Measurements from ENCODE around the gene H2BK1.

The H2BK1 gene

DNA sequence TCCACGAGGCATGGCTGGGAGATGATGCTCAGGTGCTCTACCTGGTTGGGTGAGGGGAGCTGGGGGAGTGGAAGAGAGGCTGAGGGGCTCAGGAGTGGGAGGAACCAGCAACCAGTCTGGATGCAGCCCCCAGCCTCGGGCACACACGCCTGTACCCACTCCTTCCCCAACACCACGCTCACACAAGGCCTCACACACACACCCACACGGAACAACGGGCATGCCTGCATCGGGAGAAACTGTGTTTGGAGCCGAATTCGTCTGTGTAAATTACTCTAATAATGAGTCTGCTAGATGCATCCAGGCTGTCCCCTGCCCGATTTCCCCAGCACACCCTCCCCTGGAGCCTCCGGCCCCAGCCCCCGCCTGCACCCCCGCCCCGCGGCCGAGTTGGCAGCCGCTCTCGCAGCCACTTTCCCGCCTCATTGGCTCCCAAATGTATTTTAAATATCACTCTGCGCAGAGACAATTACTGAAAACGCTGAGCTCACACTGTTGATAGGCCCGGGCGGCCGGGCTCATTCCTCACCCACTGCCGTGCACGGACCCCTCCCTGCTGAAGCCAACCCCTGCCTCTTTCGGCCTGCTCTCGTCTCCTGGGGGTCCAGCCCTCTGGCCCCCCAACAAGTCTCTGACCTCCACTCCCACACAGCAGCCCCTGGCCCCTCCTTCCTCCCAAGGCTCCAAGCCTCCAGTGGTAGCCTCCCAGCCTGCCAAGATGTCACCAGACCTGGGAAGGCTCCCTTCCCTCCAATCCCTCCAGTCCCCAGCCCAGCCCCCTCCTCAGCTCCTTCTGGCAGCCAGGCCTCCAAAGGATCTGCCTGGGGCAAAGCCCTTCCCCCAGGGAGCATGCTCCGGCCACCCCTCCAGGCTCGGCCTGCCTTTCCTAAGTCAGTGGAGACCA lies 11.1 kb downstream of the H2BK1 start:
- no peak for DNase-seq

DNA sequence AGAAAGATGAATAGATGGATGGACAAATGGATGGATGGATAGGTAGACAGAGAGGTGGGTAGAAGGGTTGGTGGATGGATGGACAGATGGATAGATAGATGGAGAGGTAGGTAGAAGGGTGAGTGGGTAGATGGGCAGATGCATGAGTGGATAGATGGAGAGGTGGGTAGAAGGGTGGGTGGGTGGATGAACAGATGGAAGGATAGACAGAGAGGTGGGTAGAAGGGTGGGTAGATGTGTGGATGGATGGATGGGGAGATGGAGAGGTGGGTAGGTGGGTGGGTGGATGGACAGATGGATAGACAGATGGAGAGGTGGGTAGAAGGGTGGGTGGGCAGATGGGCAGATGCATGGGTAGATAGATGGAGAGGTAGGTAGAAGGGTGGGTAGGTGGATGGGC lies 12.4 kb downstream of the H2BK1 start:
- no peak for DNase-seq

DNA sequence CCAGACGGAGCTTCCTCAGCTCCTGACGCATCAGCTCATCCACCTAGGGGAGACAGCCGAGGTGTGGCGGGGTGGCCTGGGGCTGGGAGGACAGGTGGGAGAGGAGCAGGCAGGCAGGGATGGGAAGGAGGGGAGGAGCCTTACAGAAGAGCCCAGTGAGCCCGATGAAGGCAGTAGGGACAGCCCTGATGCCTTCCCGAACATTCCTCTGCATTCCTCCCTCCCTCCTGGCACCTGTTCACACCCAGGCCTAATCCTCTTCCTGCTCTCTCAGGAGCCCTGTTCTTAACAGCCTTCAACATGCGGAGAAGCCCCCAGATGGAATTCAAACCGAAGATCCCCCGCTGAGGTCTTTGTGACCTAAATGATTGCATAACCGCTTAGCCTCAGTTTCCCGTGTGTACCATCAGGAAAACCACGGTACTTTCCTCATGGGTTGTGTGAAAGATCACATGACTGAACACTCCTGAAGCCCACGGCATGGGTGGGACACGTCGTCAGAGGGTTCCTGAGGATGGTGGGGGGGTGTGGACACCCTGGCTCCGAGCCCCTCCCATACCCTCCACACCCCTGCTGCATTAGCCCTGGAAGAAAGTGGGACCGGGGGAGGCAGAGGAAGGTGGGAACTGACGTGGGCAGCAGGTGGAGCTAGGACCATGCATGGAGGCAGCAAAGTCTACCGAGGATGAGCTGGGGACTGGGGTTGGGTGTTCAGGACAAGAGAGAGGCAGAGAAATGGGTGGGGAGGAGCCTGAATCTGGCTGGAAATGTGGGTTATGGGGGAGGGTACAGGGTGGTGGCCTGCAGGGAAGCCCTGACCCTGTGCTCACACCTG lies 14.5 kb downstream of the H2BK1 start:
- no peak for DNase-seq

DNA sequence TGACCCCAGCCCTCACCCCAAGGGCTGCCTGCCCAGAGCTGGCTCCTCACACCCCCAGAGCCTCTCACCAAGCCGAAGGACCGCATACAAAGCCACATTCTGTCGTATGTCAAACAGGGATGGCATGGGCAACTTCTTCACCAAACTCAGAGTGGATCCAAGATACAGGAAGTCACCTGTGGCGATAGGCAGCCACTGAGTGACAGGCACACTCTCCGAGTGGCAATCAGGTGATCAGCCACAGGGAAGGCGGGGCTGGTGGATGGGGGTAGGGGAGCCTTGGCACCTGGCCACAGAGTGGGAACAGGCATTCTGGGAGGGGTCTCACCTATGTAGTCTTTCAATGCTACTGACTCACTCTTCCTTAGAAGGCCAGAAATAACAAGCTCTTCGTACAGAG lies 16.1 kb downstream of the H2BK1 start:
- DNase-seq: no peak

DNA sequence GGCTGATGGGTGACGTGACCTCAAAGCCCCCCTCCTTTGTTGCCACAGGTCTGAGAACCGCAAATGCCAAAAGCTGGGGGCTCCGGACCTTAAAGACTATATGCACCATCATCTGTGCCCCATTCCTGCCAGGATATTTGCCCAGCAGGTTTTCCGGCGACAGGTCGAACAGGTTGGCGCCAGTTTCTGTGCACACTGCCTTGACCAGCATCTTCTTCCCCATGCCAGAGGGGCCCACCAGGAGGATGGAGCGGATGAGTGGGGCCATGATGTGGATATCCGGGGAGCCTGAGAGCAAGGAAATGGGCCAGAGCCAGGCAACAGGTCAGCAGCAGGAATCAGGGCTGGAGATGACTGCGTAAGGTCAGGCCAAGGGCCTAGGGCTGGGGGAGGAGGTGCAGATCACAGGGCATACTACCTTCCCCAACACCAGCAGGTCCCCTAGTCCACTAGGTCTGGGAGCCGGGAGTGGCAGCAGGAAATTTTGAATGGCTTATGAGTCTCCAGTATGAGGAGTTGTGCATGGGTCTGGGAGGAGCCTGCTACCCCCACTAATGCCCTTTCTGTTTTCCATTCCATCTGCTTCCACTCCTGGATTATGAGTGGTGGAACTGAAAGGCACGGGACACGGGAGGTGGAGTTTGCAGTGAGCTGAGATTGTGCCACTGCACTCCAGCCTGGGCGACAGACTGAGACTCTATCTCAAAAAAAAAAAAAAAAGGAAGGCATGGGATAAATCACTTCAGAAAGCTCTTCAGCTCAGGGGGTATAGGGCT lies 16.9 kb downstream of the H2BK1 start:
- DNase-seq: no peak

DNA sequence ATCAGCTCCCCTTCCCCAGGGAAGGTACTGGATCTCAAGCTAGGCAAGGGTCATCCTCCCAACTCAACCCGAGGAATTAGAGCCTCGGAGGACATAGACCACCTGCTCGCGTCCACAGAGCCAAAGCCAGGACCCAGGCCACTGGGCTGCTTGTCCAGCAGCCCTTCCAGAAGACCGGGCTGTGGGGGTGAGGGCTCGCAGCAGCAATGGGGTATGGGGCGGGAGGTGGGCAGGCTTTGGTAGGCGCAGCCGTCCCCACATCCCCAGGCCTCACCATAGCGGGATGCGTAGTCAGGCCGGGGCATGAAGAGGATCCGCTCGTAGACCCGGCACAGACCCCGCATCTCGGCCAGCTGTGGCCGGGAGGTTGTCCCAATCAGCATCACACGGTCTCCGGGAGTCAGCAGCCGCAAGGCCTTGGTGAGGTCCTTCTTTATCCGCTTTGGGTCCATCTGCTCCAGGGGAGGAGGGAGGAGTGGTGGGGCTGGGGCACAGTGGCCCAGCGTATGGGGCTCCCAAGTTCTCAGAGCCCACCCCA lies 18.2 kb downstream of the H2BK1 start:
- no peak for DNase-seq

DNA sequence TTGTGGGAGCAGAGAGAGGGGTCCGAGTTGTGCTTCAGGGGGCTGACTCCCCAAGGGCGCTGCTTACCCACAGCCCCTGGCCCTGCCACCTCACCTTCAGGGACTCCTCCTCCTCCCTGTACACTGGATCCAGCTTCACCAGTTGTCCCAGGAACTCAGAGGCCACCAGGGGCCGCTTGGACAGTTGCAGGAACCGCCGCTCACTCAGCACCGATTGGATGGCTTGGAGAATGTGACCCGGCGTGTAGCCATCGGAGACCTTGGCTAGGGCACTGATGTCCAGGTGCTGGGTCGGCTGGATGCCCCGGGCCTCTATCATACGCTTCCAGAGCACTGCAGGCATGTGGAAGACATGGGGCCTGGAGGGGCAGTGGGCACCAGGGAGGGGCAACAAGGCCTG lies 18.7 kb downstream of the H2BK1 start:
- DNase-seq: no peak

DNA sequence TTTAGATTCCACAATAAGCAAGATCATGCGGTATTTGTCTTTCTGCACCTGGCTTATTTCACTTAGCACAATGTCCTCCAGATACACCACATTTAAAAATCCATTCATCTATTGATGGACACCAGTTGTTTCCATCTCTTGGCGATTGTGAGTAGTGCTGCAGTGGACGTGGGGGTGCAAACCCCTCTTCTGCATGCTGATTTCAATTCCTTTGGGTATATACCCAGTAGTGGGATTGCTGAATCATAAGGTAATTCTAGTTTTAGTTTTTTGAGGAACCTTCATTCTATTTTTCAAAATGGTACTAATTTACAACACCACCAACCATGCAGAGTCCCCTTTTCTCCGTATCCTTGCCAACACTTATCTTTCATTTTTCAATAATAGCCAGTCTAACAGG lies 21.2 kb downstream of the H2BK1 start:
- no peak for DNase-seq

DNA sequence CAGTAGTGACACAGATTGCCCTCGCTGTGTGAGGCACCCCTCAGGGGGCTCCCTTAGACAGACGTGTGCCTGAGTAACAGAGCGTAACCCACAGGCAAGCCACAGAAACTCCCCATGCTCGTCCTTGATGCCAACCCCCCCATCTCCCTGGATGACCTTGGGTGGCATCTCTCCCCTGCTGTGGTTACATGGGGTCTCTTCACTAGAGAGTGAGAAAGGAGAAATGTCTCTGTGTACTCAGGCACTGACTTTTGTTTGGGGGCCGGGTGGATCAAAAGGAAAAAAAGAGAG lies 22.1 kb downstream of the H2BK1 start:
- DNase-seq: no peak

DNA sequence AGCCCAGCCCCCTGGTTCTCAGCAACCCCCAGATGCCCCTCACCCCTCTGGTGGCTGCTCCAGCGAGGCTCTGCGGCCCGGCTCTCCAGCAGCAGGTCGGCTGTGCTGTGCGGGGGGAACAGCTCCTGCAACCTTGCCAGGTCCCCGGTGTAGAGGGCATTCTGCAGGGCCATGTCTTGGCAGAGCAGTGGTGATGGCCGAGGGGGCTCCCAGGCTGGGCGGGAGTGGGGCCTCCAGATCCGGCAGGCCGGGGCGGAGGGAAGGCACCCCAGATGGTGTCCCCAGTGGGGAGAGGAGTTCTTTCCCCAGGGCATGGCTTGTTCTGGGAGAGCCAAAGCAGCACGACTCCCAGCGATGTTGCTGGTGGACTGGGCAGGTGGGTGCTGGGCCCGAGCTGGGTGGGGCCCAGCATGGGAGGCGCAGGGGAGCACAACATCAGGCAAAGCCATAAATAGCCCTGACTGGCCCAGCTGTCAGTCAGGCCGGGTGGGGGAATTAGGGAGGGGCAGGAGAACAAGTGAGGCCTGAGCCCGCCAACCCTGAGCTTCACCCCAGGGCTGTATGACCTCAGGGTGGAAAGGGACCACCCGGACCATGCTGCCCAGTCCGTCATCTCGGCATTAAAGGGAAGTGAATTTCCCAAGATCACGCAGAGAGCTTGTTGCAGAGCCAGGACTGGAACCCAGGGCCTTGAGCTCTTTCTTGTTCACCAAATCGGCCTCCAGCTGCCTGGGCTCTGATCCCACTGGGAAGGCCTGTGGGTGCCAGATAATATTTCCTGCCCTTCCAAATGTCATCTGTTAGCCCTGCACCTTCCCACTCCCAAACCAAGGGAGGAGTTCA lies 22.7 kb downstream of the H2BK1 start:
- DNase-seq: no peak

DNA sequence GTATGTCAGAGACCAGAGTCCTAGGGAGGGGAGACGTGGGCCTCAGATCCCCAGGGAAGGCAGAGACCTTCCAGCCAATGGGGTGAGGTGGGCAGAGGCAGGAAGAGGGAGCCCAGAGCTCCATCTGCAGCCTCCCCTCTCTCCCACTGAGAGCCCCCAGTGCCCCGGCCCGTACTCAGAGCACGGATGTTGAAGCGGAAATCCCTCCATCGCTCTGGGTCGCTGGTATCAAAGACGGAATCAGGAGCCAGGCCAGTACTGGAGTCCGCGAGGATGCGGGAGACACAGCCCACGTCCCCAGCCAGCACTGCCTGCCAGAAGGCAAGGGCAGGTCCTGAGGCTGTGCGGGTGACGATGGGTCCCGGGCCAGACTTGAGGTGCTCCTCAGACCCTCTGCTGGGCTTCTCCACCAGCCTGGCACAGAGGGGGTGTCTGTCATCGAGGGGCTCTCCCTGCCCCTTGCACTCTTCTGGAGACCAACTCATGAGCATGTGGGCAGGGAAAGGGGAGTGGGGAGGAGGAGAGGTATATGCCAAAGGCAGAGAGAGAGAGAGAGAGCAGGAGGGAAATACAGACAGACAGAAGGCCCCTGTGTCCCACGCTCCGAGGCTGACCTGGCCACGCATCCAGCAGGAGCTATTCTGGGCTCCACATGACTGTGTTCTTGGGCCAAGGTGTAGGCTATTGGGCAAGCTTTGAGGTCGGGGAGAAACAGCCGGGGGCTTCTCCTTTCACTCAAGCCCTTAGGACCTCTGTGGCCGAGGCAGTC lies 23.5 kb downstream of the H2BK1 start, which contains the start of gene ASB10:
TSS of gene ASB10 (minus strand) at position 611 of the 769 bp plus-strand sequence. CDS start at position 491, 120 bp downstream.
- DNase-seq: no peak

DNA sequence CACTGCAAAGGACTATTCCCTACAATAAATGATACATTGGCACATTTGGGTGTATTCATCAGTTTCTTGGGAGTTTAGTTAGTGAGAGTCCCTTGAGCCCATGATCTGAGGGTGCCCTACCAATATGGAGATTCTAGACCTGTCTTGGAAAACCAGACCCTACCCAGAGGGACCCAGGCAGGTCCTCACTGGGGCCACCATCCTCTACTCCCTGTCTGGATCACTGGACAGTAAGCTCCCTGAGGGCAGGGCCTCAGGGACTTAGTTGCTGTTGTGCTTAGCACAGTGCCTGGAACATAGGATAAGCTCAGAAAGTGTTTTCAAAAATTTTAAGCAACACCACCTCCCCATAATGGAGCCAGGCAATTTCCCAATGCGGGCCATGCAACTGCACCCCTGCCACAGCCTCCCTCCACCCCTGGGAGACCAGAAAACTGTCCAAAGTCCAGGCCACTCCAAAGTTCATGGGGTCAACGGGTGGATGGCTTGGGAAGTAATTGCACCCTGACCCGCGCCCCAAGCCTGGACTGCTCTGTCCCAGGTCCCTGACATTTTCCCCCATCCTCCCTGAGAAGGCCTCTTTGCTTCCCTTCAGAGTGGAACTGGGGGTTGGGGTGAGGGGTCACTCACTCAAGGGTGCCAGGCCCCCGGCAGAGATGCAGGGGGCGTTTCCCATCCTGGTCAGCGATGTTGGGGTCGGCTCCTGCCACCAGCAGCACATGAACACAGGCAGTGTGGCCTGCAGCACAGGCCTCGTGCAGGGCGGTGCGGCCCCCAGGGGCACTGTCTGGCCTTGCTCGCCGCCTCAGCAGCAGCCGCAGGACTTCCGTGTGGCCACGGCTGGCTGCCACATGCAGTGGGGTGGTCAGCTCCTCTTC lies 24.3 kb downstream of the H2BK1 start:
- no peak for DNase-seq

DNA sequence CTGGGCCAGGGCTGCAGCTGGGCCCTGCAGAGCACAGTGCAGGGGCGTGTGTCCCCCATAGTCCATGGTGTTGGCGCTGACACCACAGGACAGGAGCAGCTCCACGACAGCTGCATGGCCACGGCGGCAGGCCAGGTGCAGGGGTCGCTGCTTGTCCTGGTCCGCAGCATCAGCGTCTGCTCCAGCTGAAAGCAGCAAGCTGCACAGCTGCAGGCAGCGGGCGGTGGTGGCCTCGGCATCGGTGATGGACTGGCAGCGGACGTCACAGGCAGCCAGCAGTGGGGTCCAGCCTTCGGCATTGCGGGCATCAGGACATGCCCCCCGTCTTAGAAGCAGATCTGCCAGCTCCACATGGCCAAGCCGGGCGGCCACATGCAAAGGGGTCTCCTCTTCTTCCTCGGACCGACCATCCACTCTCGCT lies 29.3 kb downstream of the H2BK1 start:
- no peak for DNase-seq

DNA sequence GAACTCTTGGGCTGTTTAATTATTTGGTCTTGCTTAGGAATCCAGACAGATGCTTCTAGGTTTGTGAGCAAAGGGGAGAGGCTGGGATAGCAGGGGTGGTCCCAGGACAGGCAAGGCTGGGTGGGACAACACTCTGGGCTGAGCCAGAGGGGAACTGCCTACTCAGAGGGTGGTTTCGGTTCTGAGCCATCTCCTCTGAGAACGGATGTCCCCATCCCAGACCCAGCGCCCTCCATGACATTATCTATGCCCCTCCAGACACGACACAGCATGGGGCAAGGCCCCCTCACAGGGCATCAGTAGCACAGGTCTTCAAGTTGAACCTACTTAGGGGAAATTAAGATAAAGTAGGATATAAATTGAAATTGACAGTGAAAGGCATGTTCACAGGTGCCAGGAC lies 30.3 kb downstream of the H2BK1 start:
- DNase-seq: no peak

DNA sequence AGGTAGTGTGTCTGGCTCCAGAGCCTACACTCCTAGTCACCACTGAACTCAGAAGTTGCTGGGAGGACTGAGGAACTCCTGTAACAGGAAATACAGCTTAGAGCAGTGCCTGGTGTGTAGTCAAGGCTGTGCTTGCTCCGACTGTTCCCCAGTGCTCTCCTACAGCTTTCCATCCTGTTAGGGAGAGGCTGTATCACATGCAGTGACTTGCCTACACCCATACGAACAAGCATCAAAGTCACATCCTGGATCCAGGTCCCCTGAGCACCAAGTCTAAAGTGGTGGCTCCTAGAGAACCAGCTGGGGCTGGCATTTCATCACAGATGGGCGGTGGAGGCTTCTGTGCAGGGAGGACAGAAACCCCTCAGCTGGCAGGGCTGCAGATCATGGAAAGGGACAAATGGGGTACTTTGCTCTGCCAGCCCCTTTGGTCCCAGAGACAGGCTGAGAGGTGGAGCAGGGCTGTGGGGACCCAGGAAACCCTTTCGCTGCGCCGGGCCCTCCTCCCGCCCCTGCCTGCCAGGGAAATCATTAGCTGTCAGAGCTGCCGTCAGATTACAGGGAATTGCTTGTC lies 30.9 kb downstream of the H2BK1 start:
- DNase-seq: no peak

DNA sequence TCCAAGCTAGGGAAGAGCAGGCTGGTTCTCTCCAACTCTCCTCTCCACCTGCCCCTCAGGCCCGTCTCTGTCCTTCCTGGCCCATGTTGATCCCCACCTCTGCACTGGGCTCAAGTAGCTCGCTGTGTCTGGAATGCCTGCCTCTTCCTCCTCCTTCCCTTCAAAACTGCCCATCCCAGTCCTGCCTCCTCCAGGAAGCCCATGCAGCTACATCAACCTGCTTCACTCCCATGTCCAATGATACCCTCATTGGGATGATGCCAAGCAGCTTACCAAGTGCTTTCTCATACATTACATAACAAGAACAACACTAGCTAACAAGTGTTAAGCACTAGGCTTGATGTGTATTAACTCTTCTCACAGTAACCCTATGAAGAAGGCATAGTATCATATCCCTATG lies 31.5 kb downstream of the H2BK1 start:
- no peak for DNase-seq

DNA sequence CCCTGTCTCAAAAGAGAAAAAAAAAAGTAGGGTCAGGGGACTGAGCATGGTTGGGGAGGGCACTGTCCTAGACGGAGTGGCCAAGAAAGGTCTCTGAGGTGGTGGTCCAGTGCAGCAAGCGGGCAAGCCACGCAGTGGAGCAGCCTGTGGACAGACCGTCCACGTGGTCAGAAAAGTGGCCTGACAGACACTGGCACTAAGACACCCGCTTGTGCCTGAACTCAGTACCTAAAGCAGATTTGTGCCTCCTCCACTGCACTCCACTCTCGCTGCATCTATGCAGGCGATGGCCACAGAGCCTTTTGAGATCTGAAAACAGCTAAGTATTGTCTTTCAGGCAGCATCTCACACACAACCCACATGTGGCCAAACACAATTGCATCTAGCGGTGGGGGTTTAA lies 32.1 kb downstream of the H2BK1 start:
- no peak for DNase-seq

DNA sequence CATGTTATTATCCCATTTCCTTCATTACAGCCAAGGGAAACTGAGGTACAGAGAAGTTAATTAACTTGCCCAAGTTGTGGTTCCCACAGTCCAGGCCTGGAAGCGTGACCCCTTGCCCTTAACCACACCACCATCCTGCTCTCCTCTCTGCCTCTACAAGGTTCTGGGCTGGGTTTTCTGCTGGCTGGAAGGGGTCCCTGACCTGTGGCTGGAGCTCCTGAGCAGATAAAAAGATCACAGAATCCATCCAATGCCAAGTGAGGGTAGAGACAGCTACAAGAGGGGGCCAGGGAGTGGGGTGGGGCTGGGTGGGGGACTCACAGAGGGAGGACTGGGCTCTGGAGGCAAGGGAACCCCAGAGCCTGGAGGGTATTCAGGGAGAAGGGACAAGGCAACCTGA lies 33.0 kb downstream of the H2BK1 start:
- DNase-seq: no peak

DNA sequence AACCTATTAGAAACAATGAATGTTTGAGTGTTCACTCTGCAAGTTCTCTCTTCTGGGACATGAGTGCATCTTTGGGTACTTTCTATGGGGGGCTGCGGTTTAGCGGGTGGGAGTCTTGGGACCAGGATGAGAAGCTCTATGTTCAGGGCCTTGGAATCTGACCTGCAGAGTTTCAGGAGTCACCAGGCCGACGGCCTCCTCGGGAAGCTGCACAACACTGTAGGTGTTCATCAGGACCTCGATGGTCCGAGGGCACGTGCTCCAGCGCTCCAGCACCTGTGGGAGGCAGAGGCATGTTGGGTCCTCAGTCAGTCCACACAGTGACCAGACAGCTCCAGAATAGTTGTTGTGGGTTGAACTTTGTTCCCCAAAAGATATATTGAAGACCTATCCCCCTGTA lies 33.9 kb downstream of the H2BK1 start:
- DNase-seq: no peak

DNA sequence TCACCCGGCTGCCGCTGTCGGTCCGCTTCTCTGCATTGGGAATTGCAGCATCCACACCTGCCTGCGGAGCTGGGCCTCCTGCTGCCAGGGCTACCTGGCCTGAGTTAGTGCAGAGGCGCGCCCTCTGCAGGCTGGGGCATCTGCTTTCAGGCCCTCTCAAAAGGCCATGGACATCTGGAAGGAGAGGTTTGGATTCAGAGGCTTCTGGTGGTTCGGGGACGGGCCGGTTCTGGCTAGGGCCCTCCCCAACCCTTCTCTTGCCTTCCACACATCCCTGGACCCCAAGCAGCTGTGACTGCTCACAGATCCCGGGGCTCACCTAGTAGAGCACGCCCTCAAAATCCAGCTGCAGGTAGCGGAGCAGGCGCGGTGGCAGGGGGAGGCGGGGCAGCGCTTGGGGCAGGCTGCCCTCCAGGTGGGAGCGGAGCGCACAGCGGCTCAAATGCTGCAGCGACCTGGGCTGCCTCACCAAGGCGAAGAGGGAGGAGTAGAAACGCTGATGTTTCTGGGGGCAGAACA lies 34.4 kb downstream of the H2BK1 start:
- DNase-seq: no peak
